Esophagus squamous epithelium (tissue), 5 donors: ENCODE measurements around the gene TTC28. TPM values are rescaled to one million over a fixed set of nuclear protein-coding genes. Genes with fewer than 3 reads are reported as not detected.

Source experiments
- DNase-seq: peaks from one replicate; lab custom pipeline; 2025; lab: John Stamatoyannopoulos, UW
- H3K27ac ChIP-seq, 4 donors: fragments of 200-600 bp; sonication (generic); one replicate each; pipeline ENCODE4 v1.5.1; 2016 to 2019; ENCODE audit warnings: mild to moderate bottlenecking in 1 of 4
- H3K27me3 ChIP-seq, 4 donors: fragments of 200-600 bp; sonication (generic); 1 replicate in 3 of 4; 2 replicates in 1 of 4; pipeline versions ENCODE4 v1.5.1 to v1.6.0; 2017 to 2021; ENCODE audit warnings: antibody characterized with exemption in 1 of 4
- H3K36me3 ChIP-seq, 3 donors: fragments of 200-600 bp; sonication (generic); one replicate each; pipeline ENCODE4 v1.5.1; 2016 to 2019
- H3K4me1 ChIP-seq, 3 donors: fragments of 200-600 bp; sonication (generic); one replicate each; pipeline ENCODE4 v1.5.1; 2017 to 2019
- H3K4me3 ChIP-seq, 4 donors: fragments of 200-600 bp; sonication (generic); 1 replicate in 3 of 4; 2 replicates in 1 of 4; pipeline ENCODE4 v1.5.1; 2016 to 2019; ENCODE audit warnings: mild to moderate bottlenecking in 2 of 4, moderate library complexity in 1 of 4
- H3K9me3 ChIP-seq, 3 donors: fragments of 200-600 bp; sonication (generic); one replicate each; pipeline ENCODE4 v1.5.1; 2016 to 2019
- CTCF ChIP-seq, 6 experiments: fragments of 450-650 bp in 4 of 6; fragments of 200-600 bp in 2 of 6; sonication (generic) in 2 of 6; IDR thresholded peaks; one replicate each; pipeline ENCODE4 v1.5.1; 2016 to 2019; ENCODE audit warnings: antibody characterized with exemption in 6 of 6, mild to moderate bottlenecking in 4 of 6, moderate library complexity in 4 of 6
- POLR2A ChIP-seq, 4 donors: fragments of 450-650 bp; IDR thresholded peaks; one replicate each; pipeline ENCODE4 v1.6.1; 2017; ENCODE audit warnings: antibody characterized with exemption in 4 of 4, mild to moderate bottlenecking in 4 of 4, moderate library complexity in 3 of 4
- WGBS, 2 donors: methylation state at CpG; one replicate each; pipeline ENCODE4 v1.1.5; 2018; 5-methylcytosine and 5-hydroxymethylcytosine counted together
- intact Hi-C: fragments of 100-400 bp; cut with DNase I; formaldehyde crosslinking; loops from one replicate; pipeline ENCODE4 v1.15.0; 2022
- total RNA-seq, 4 donors: library from RNA; depleted of rRNA; stranded (reverse); fragments of >200 nt; gene quantifications; one replicate each; pipeline ENCODE4 v1.1.0, GENCODE V29; 2016
- donor health status: DM: yes; HTN: yes; CAD: no.

The TTC28 gene
- total RNA-seq, 4 donors from 2014 or later, result 6.0 to 21.4 (median 7.7) TPM

DNA sequence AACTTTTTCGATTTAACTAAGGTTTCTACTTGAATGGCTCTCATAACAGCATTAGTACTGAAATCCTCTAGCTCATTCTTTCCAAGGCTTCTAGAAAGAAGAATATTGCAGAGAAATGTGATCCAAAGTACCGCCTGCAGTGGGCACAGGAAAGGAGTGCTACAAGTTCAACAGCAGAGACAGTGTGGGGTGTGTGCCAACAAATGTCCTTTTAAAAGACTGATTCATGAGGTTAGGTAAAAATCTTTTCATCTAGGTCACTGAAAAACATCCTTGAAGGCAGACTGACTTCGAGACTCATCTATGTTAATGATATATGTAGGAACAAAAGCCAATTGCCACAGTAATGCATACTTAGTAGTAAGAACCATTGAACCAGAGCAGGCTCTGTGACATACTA lies 411.5 kb downstream of the TTC28 start:
- Histone ChIP-seq H3K27me3 (no peaks in the 10 kb centered on the region), H3K4me3 (no peak overlapping the region), H3K9me3 (no peaks in the 10 kb centered on the region), H3K4me1 (peaks cover 0 to 16% (median 9%) of the 10 kb centered on the region in 3 donors), H3K36me3 (no peaks in the 10 kb centered on the region), H3K27ac (no peak overlapping the region)
- DNase-seq, result no peak
- intact Hi-C loops, result no loop called here
- TF ChIP-seq CTCF (IDR thresholded peaks at IDR 0.05), result no peak
- TF ChIP-seq POLR2A (IDR thresholded peaks at IDR 0.05), result no peak
- 39 to 44% methylated on average over 3 of the region's 3 CpGs for WGBS, 2 donors

- WGBS, 2 donors, result 90 to 92% methylated on average over 2 of the region's 2 CpGs
- no peak for TF ChIP-seq CTCF (IDR thresholded peaks at IDR 0.05)
- TF ChIP-seq POLR2A (IDR thresholded peaks at IDR 0.05), result no peak
- intact Hi-C loops, result no loop called here
- H3K4me1 ChIP-seq, result peaks cover 0 to 4% (median 0%) of the 10 kb centered on the region in 3 donors
- no peak overlapping the region for H3K4me3 ChIP-seq
- H3K27me3 ChIP-seq, result no peaks in the 10 kb centered on the region
- no peaks in the 10 kb centered on the region for H3K9me3 ChIP-seq
- H3K36me3 ChIP-seq, result no peaks in the 10 kb centered on the region
- no peak for DNase-seq
- H3K27ac ChIP-seq, result no peak overlapping the region
Measured at GRCh38 chr22:28260619-28261018, 419.0 kb downstream of the TTC28 start.

GRCh38 chr22:28259774-28260312 lies 419.8 kb downstream of the TTC28 start:
- WGBS, 2 donors, result 66 to 77% methylated on average over 2 of the region's 2 CpGs

GRCh38 chr22:28254396-28254795 lies 425.2 kb downstream of the TTC28 start:
- H3K9me3 ChIP-seq, result no peaks in the 10 kb centered on the region
- H3K27ac ChIP-seq, result no peak overlapping the region
- no peaks in the 10 kb centered on the region for H3K27me3 ChIP-seq
- intact Hi-C loops, result no loop called here
- no peak overlapping the region for H3K4me3 ChIP-seq
- H3K4me1 ChIP-seq, result no peaks in the 10 kb centered on the region
- 89 to 94% methylated on average over 1 of the region's 1 CpG for WGBS, 2 donors
- DNase-seq, result no peak
- no peaks in the 10 kb centered on the region for H3K36me3 ChIP-seq
- TF ChIP-seq POLR2A (IDR thresholded peaks at IDR 0.05) (no peak), CTCF (IDR thresholded peaks at IDR 0.05) (no peak)

More at GRCh38 chr22:28259774-28260312, 419.8 kb downstream of the TTC28 start:
- H3K9me3 ChIP-seq, result no peaks in the 10 kb centered on the region
- no peak overlapping the region for H3K27ac ChIP-seq
- H3K4me3 ChIP-seq, result no peak overlapping the region
- H3K4me1 ChIP-seq, result peaks cover 0 to 4% (median 0%) of the 10 kb centered on the region in 3 donors
- no peak for DNase-seq
- no peaks in the 10 kb centered on the region for H3K27me3 ChIP-seq
- TF ChIP-seq POLR2A (IDR thresholded peaks at IDR 0.05), result no peak
- no peaks in the 10 kb centered on the region for H3K36me3 ChIP-seq
- intact Hi-C loops, result no loop called here

DNA sequence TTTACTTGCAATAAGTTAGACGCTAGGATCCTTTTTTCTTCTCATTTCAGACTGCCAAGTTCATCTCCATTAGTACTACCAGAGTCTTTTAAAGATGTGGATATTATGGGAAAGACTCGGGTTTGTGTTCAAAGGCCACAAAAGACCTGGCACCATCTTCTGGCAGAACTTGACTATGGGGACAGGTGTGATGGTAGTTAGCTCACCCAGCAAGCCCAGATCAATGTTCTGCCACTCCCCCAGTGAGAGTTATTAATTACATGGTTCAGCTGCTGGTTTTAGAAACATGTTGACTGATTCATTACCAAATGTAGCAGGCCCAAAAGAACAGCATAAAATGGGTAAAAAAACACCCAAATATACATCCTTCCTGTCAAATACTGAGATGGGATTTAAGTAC lies 427.1 kb downstream of the TTC28 start:
- no peaks in the 10 kb centered on the region for H3K27me3 ChIP-seq
- H3K27ac ChIP-seq, result no peak overlapping the region
- no peak for DNase-seq
- WGBS, 2 donors, result 82 to 87% methylated on average over 2 of the region's 2 CpGs
- TF ChIP-seq POLR2A (IDR thresholded peaks at IDR 0.05) (no peak), CTCF (IDR thresholded peaks at IDR 0.05) (no peak)
- H3K9me3 ChIP-seq, result no peaks in the 10 kb centered on the region
- H3K4me3 ChIP-seq, result no peak overlapping the region
- H3K4me1 ChIP-seq, result no peaks in the 10 kb centered on the region
- H3K36me3 ChIP-seq, result no peaks in the 10 kb centered on the region
- intact Hi-C loops, result no loop called here
